Breast epithelium (tissue), 4 donors: ENCODE results near the gene CCDC188. TPM values are rescaled to one million over a fixed set of nuclear protein-coding genes. Genes with fewer than 3 reads are reported as not detected.

Source experiments
- DNase-seq, 2 donors: peaks; one replicate each; pipeline ENCODE4 v3.0.0-alpha.2; 2019; ENCODE audit warnings: low spot score in 2 of 2
- H3K27ac ChIP-seq, 2 donors: fragments of 200-600 bp; sonication (generic) in 1 of 2; one replicate each; pipeline ENCODE4 v1.5.1; 2016 to 2019; ENCODE audit warnings: mild to moderate bottlenecking in 1 of 2
- H3K27me3 ChIP-seq, 2 donors: fragments of 200-600 bp; sonication (generic) in 1 of 2; one replicate each; pipeline versions ENCODE4 v1.5.1 to v1.6.0; 2017 to 2019; ENCODE audit warnings: control low read depth in 1 of 2, mild to moderate bottlenecking in 1 of 2
- H3K36me3 ChIP-seq: fragments of 200-600 bp; one replicate; pipeline ENCODE4 v1.5.1; 2019
- H3K4me1 ChIP-seq, 2 donors: fragments of 200-600 bp; sonication (generic); one replicate each; pipeline ENCODE4 v1.5.1; 2016 to 2019; ENCODE audit warnings: control low read depth in 1 of 2
- H3K4me3 ChIP-seq, 3 donors: fragments of 200-600 bp; sonication (generic); 1 replicate in 2 of 3; 2 replicates in 1 of 3; pipeline ENCODE4 v1.5.1; 2016 to 2019; ENCODE audit warnings: mild to moderate bottlenecking in 3 of 3, moderate library complexity in 2 of 3
- H3K9me3 ChIP-seq, 2 donors: fragments of 200-600 bp; sonication (generic) in 1 of 2; one replicate each; pipeline ENCODE4 v1.5.1; 2016 to 2019; ENCODE audit warnings: control low read depth in 1 of 2
- CTCF ChIP-seq, 3 donors: fragments of 450-650 bp; IDR thresholded peaks; one replicate each; pipeline ENCODE4 v1.5.1; 2016 to 2017; ENCODE audit warnings: antibody characterized with exemption in 3 of 3, mild to moderate bottlenecking in 3 of 3, moderate library complexity in 3 of 3
- POLR2A ChIP-seq: fragments of 450-650 bp; IDR thresholded peaks from one replicate; pipeline ENCODE4 v1.6.1; 2016; ENCODE audit warnings: antibody characterized with exemption, mild to moderate bottlenecking, moderate library complexity
- POLR2AphosphoS5 ChIP-seq, 3 donors: sonication (generic); formaldehyde crosslinking; IDR thresholded peaks; one replicate each; pipeline ENCODE4 v1.6.1; 2017; ENCODE audit warnings: antibody characterized with exemption in 3 of 3
- intact Hi-C: fragments of 100-400 bp; cut with DNase I; formaldehyde crosslinking; loops from one replicate; pipeline ENCODE4 v1.15.1; 2023; ENCODE audit warnings: low total_unique reads
- total RNA-seq, 3 donors: library from RNA; depleted of rRNA; stranded (reverse); fragments of >200 nt; gene quantifications; one replicate each; pipeline ENCODE4 v1.1.0, GENCODE V29; 2016

Gene CCDC188
- total RNA-seq, 3 donors from 2014 or later, result 0.66 TPM; not detected in 2

DNA sequence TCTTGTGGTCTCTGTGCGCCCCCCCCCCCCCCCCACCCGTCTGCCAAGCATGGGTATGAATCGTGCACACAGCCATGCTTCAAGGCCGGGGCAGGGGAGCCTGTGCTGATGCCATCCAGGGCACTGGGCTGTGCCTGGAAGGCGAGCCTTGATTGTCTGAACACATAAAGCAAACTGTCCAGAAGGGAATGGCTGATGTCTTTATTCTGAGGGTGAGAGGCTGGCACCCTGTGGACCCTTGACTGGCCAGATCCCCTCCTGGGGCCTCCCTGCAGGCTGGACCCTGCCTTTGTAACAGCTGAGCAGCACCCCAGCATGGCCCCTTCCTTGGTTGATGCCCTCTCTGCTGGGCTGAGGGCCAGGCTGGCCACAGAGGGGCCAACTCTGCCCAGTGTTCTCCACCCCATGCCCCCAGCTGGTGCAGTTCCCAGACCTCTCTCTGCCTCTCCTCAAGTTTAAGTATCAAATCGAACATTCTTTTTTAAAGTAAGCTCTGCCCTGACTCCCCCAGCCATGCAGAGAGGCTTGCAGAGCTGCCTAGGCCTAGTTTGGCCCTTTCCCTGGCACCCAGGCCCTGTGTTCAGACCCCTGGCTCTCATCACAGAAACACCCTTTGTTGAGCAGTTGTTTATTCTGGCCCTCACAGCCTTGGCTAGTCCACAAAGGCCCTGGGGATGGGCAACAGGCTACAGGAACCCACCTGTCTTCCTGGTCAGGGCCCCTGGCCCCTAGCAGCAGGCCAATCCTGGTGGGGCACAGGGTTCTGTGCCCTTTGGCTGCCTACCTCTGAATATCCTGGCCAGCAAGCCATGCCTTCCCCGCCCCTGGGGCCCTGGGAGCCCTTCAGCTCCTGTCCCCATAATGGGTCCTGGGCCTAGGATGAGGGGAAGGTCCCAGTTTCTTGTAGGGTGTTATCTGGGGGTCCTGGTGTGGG, 38.9 kb downstream of the CCDC188 start:
- DNase-seq, result no peak
- TF ChIP-seq POLR2A (no peak), POLR2AphosphoS5 (IDR thresholded peaks at IDR 0.05) (no peak), CTCF (IDR thresholded peaks at IDR 0.05) (no peak)
- H3K27ac ChIP-seq, result no peak overlapping the region
- peaks cover 5 to 8% of the 10 kb centered on the region in 2 donors for H3K4me1 ChIP-seq
- no peaks in the 10 kb centered on the region for H3K27me3 ChIP-seq
- no peaks in the 10 kb centered on the region for H3K9me3 ChIP-seq
- intact Hi-C loops, result loop anchor here (5.0 kb wide), 1 partner anchor 380 kb away; no protein-coding TSS in a partner anchor
- no peak overlapping the region for H3K4me3 ChIP-seq
- H3K36me3 ChIP-seq, result peaks cover 12% of the 10 kb centered on the region

GRCh38 chr22:20111045-20111688, 39.7 kb downstream of the CCDC188 start:
- intact Hi-C loops, result loop anchor here (5.0 kb wide), 1 partner anchor 379 kb away; no protein-coding TSS in a partner anchor
- Histone ChIP-seq H3K27ac (no peak overlapping the region), H3K9me3 (no peaks in the 10 kb centered on the region), H3K36me3 (peaks cover 12% of the 10 kb centered on the region), H3K27me3 (no peaks in the 10 kb centered on the region), H3K4me3 (no peak overlapping the region), H3K4me1 (peaks cover 5% of the 10 kb centered on the region in 2 donors)
- DNase-seq, result no peak
- TF ChIP-seq CTCF (IDR thresholded peaks at IDR 0.05), result peak in 1 of 3 donors; percentile 6
- TF ChIP-seq POLR2AphosphoS5 (IDR thresholded peaks at IDR 0.05), result no peak

- no peaks in the 10 kb centered on the region for H3K9me3 ChIP-seq
- no peaks in the 10 kb centered on the region for H3K4me1 ChIP-seq
- H3K4me3 ChIP-seq, result no peak overlapping the region
- no peak for DNase-seq
- intact Hi-C loops, result loop anchor here (5.0 kb wide), 1 partner anchor 378 kb away; no protein-coding TSS in a partner anchor
- H3K36me3 ChIP-seq, result peaks cover 12% of the 10 kb centered on the region
- TF ChIP-seq POLR2AphosphoS5 (IDR thresholded peaks at IDR 0.05) (no peak), CTCF (IDR thresholded peaks at IDR 0.05) (no peak), POLR2A (no peak)
- no peak overlapping the region for H3K27ac ChIP-seq
- H3K27me3 ChIP-seq, result no peaks in the 10 kb centered on the region
Measured at GRCh38 chr22:20110359-20110985, 40.4 kb downstream of the CCDC188 start.

GRCh38 chr22:20109411-20110358, 41.2 kb downstream of the CCDC188 start:
- intact Hi-C loops, result loop anchor here (5.0 kb wide), 1 partner anchor 377 kb away; no protein-coding TSS in a partner anchor
- no peak overlapping the region for H3K4me3 ChIP-seq
- no peak for DNase-seq
- no peaks in the 10 kb centered on the region for H3K9me3 ChIP-seq
- no peak for TF ChIP-seq POLR2A
- TF ChIP-seq POLR2AphosphoS5 (IDR thresholded peaks at IDR 0.05), result no peak
- TF ChIP-seq CTCF (IDR thresholded peaks at IDR 0.05), result no peak
- H3K36me3 ChIP-seq, result peaks cover 12% of the 10 kb centered on the region
- H3K27me3 ChIP-seq, result no peaks in the 10 kb centered on the region
- no peak overlapping the region for H3K27ac ChIP-seq
- H3K4me1 ChIP-seq, result no peaks in the 10 kb centered on the region
